ENCODE measurements around the gene DUSP12.

DNA sequence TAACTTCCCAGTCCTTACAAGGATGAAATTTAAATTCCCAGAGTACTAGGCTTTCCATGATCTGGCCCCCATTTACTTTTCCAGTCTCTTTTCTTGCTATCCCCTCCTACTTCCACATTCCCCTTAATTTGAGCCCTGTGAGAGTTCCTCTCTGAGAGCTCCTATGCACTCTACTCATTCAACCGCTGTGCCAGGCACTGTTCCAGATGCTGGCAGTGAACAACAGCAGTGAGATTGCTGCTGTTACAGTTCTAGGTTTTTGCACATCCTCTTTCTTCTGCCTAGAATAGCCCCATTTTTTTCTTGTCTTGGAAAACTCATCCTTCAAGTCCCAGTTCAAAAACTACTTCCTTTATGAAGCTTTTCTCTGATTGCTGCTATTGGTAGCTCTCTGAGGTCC is 35.4 kb downstream of the DUSP12 start:
- TF ChIP-seq, protein P1, sequence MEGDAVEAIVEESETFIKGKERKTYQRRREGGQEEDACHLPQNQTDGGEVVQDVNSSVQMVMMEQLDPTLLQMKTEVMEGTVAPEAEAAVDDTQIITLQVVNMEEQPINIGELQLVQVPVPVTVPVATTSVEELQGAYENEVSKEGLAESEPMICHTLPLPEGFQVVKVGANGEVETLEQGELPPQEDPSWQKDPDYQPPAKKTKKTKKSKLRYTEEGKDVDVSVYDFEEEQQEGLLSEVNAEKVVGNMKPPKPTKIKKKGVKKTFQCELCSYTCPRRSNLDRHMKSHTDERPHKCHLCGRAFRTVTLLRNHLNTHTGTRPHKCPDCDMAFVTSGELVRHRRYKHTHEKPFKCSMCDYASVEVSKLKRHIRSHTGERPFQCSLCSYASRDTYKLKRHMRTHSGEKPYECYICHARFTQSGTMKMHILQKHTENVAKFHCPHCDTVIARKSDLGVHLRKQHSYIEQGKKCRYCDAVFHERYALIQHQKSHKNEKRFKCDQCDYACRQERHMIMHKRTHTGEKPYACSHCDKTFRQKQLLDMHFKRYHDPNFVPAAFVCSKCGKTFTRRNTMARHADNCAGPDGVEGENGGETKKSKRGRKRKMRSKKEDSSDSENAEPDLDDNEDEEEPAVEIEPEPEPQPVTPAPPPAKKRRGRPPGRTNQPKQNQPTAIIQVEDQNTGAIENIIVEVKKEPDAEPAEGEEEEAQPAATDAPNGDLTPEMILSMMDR (IDR thresholded peaks at IDR 0.05) = no peak
- no peak for TF ChIP-seq POLR2A (IDR thresholded peaks at IDR 0.05)
